ENCODE results near the gene PCARE. TPM values are rescaled to one million over a fixed set of nuclear protein-coding genes. Genes with fewer than 3 reads are reported as not detected.

The PCARE gene
- total and polyA plus RNA-seq, 7 donors = 0.02 to 1.0 (median 0.39) TPM

DNA sequence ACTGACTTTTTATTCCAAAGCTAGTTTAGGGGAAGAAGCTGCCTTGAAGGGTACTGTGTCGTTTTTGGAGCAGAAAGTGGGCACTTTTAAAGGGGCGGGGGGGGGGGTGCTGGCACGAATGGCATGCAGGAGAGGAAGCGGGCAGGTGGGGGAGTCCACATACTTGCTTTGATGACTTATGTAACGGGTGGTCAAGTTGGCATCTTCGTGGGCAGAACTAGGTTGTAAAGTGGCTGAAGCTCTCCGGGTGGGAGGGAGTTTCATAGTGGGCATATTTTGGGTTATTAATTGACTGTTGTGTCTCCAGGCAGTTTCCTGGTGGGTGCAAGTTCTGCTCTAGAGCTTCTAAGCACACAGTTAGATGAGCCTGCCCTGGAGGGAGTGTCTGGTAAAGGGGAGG is 19.9 kb downstream of the PCARE start:
- Histone ChIP-seq H3K27me3 (ENCODE audit: insufficient read depth in 3 of 3, low read length in 2 of 3) (no peaks in the 10 kb centered on the region), H3K27ac (no peak overlapping the region), H3K36me3 (ENCODE audit: insufficient read depth in 1 of 2, low read depth in 1 of 2) (peaks cover 0 to 9% of the 10 kb centered on the region in 2 donors), H3K4me3 (no peak overlapping the region), H3K9me3 (no peaks in the 10 kb centered on the region), H3K4me1 (no peaks in the 10 kb centered on the region)
- no peak for ATAC-seq
- WGBS, 3 donors = 67 to 88% (median 80%) methylated on average over 7 of the region's 7 CpGs
- DNase-seq = no peak
- no peak for TF ChIP-seq CTCF (IDR thresholded peaks at IDR 0.05)
- intact Hi-C loops (cut with DNase I) = no loop called here

GRCh38 chr2:29053670-29054400 is 20.5 kb downstream of the PCARE start:
- ATAC-seq (no peak), DNase-seq (no peak)
- Histone ChIP-seq H3K4me3 (no peak overlapping the region), H3K27ac (no peak overlapping the region), H3K36me3 (ENCODE audit: insufficient read depth in 1 of 2, low read depth in 1 of 2) (peaks cover 0 to 9% of the 10 kb centered on the region in 2 donors), H3K4me1 (no peaks in the 10 kb centered on the region), H3K9me3 (no peaks in the 10 kb centered on the region), H3K27me3 (ENCODE audit: insufficient read depth in 3 of 3, low read length in 2 of 3) (no peaks in the 10 kb centered on the region)
- intact Hi-C loops (cut with DNase I) = no loop called here
- 64 to 73% (median 72%) methylated on average over 5 of the region's 5 CpGs for WGBS, 3 donors
- no peak for TF ChIP-seq CTCF (IDR thresholded peaks at IDR 0.05)

DNA sequence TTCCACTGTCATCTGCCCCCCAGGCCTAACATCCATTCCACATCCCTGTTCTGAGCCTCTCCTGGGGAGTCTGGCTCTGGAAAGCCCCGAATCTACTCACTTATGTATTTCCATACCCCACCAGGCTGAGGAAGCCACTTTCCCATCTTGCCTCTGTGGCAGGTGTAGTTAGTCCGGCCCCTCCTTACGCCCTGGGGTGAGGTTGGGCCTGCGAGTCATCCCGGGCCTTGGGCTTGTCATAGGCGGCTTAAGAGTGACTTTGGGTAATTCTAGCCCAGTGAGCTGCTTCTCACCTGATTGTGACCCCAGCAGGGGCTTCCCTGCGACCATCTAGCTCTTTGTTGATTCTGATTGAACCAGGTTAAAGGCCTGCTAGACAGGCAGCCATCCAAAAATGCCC is 21.1 kb downstream of the PCARE start:
- peak in 3 of 4 donors; percentile 30 to 41 (median 35) for ATAC-seq
- H3K27ac ChIP-seq = no peak overlapping the region
- WGBS, 3 donors = 76 to 86% (median 85%) methylated on average over 7 of the region's 7 CpGs

GRCh38 chr2:29052807-29053206 is 21.5 kb downstream of the PCARE start:
- whole genome bisulfite sequencing, 3 donors = 67 to 77% (median 76%) methylated on average over 6 of the region's 6 CpGs
- H3K4me1 ChIP-seq = no peaks in the 10 kb centered on the region
- H3K9me3 ChIP-seq = no peaks in the 10 kb centered on the region
- no peak for TF ChIP-seq CTCF (IDR thresholded peaks at IDR 0.05)
- peaks cover 0 to 9% of the 10 kb centered on the region in 2 donors for H3K36me3 ChIP-seq (ENCODE audit: insufficient read depth in 1 of 2, low read depth in 1 of 2)
- no peak overlapping the region for H3K4me3 ChIP-seq
- intact Hi-C loops (cut with DNase I) = no loop called here
- H3K27me3 ChIP-seq (ENCODE audit: insufficient read depth in 3 of 3, low read length in 2 of 3) = no peaks in the 10 kb centered on the region
- ATAC-seq (peak in 2 of 4 donors; percentile 15 to 24), DNase-seq (no peak)
- no peak overlapping the region for H3K27ac ChIP-seq

More for the DNA sequence above, 21.1 kb downstream of the PCARE start:
- no peak for DNase-seq
- Histone ChIP-seq H3K4me1 (no peaks in the 10 kb centered on the region), H3K36me3 (ENCODE audit: insufficient read depth in 1 of 2, low read depth in 1 of 2) (peaks cover 0 to 9% of the 10 kb centered on the region in 2 donors), H3K9me3 (no peaks in the 10 kb centered on the region), H3K27me3 (ENCODE audit: insufficient read depth in 3 of 3, low read length in 2 of 3) (no peaks in the 10 kb centered on the region), H3K4me3 (no peak overlapping the region)
- intact Hi-C loops (cut with DNase I) = no loop called here
- TF ChIP-seq CTCF (IDR thresholded peaks at IDR 0.05) = no peak
